GM21381 (cell line): Measurements from ENCODE around the gene PLEKHA6.
"Not testable (repeated sequence)": the region's sequence is repeated elsewhere in the genome, so short reads cannot be mapped to it uniquely, and the experiment has no call there.

Source experiments
- ATAC-seq: cut with Tn5 transposase; IDR thresholded peaks from one replicate; pipeline ENCODE4 v1.9.1; 2021; ENCODE audit warnings: mild to moderate bottlenecking, moderate library complexity; ENCODE audit not compliant: unreplicated experiment

The PLEKHA6 gene

GRCh38 chr1:204314893-204315658 lies 44.7 kb downstream of the PLEKHA6 start:
- ATAC-seq: no peak

- ATAC-seq: no peak
Observed at GRCh38 chr1:204314171-204314892, 45.4 kb downstream of the PLEKHA6 start.

GRCh38 chr1:204313675-204314074 lies 46.1 kb downstream of the PLEKHA6 start:
- no peak for ATAC-seq

- not testable (repeated sequence) for ATAC-seq
Observed at GRCh38 chr1:204310970-204311369, 48.8 kb downstream of the PLEKHA6 start.

GRCh38 chr1:204308023-204308628 lies 51.6 kb downstream of the PLEKHA6 start:
- ATAC-seq: no peak

GRCh38 chr1:204307334-204307883 lies 52.3 kb downstream of the PLEKHA6 start:
- no peak for ATAC-seq

DNA sequence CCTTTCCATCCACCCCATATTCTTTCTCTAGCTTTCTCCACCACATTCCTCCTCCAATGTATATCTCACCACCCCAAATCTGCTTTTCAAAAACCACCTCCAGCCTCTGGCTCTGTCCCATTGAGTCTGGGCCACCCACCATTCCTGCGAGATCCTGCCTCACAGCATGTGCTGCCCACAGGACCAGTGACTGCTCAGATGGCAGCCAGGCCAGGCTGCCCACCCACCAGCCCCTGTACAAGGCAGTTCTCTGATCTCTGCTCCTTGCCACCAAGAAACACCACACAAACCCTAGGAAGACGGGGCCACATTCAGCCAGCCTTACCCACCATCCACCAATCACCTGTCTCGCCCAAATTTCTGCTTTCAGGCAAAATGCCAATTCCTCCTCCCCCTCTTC lies 53.7 kb downstream of the PLEKHA6 start:
- no peak for ATAC-seq

DNA sequence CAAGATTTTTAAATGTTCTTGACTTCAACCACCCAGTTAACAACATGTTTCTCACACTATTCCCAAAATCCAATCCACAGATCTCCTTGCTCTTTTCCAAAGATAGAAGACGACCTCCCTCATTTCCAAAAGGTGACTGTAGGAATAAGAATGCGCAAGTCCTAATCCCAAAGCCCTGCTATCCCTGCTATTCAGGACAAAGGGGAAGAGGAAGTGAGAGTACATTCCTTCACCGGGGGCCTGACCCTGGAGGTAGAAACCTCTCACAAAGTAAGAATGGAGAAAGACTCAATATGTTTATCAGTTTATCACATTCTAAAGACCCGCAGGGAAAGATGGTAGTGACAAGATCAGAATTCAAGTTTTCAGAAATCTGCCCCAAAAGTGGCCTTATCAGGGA lies 55.7 kb downstream of the PLEKHA6 start:
- no peak for ATAC-seq

- ATAC-seq: no peak
Observed at GRCh38 chr1:204302769-204303168, 57.0 kb downstream of the PLEKHA6 start.

- no peak for ATAC-seq
Observed at GRCh38 chr1:204301171-204301957, 58.4 kb downstream of the PLEKHA6 start.

DNA sequence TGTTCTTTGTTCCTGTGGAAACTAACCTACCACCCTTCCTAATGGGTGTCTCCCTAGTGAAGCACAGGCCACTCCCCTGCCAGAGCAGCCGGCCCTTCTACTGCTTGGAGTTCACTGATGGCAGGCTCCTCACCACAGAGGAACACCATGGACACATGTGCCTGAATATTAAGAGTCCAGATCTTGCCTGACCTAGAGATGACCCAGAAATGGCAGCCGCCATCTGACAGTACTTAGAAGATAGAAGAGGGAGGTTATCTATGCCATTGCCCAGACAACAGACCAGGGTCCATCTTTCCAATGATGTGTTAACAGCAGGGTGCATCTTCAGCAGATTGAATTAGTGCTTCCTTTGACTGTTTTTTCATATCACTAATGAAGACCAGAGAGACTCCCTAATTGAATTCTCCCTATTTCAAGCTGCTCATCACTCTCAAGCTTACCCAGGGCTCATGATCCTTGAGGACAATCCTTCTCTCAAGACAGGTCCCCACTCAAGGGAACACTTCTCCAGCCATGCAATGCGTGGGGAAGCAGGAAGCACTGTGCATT lies 59.8 kb downstream of the PLEKHA6 start:
- ATAC-seq: no peak

DNA sequence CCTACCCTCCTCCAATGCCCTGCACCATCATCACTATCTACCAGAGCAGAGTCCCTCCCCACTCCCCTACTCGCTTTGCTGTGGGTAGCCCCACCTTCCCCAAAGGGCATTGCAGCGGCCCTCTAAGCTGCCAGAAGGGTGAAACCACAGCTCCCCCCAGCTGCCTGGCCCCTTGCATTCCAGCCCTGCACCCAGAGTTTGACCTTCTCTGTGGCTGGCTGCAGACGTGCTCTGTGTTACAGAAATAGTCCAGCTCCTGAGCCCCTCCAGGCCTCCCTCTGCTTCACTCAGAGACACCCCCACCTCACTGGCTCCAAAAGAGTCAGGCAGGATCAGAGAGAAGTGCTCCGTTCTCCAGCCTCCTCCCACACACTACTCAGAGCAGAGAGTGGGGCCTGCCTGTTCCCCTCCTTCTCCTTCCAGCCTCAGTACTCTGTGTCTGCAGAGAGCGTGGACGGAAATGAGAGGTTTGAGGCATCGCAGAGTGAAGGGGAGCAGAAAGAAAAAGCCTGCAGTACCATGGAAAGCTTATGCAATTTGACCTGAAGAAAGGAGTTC lies 63.2 kb downstream of the PLEKHA6 start:
- ATAC-seq: no peak

- no peak for ATAC-seq
Observed at GRCh38 chr1:204295671-204296070, 64.1 kb downstream of the PLEKHA6 start.

- ATAC-seq: no peak
Observed at GRCh38 chr1:204294357-204294756, 65.4 kb downstream of the PLEKHA6 start.

- ATAC-seq: no peak
Observed at GRCh38 chr1:204293605-204294337, 66.0 kb downstream of the PLEKHA6 start.

DNA sequence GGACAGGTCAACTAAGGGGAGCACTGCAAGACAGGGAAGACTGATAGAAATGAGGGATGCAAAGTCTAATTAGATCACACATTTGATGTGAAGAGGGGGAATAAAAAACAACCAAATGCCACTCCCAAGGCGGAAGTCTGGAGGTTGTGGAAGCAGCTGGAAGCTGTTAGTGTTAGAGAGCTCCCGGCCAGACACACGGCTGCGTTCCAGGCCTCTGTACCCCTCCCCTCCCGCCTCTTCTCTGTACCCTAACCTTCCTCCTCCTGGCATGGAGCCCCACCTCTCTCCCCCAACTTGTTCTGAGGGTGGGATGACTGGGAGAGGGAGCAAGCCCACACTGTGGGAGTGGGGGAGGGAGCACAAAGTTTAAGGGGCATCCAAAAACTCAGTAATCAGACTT lies 67.0 kb downstream of the PLEKHA6 start:
- ATAC-seq: no peak

DNA sequence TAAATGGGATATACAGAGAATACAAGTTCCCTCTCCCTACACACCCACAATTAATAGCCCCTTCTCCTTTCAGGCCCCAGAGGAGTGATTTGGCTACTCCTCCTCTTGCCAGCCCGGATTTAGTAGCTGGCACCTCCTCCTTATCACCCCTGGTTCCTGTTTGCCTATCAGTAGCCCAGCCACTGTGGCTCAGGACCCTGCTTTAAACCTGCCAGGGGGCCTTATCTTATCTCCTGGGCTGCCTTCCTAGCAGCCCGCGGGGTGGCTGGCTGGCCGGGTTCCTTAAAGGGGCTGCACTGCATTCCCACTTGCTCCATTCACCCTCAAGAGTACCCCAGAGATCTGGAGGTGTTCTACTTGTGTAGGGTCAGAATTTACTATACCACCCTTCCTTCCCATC lies 70.4 kb downstream of the PLEKHA6 start:
- no peak for ATAC-seq

- no peak for ATAC-seq
Observed at GRCh38 chr1:204288021-204288588, 71.6 kb downstream of the PLEKHA6 start.

GRCh38 chr1:204287466-204287891 lies 72.2 kb downstream of the PLEKHA6 start:
- ATAC-seq: no peak
